AG09309 (cell line): ENCODE results near the gene ZFPM1.

Source experiments
- DNase-seq: peaks from one replicate; pipeline ENCODE4 v3.0.0-alpha.2; 2010; ENCODE audit warnings: low read depth
- H3K4me3 ChIP-seq: 2 replicates; pipeline ENCODE4 v1.5.1; 2011; ENCODE audit warnings: mild to moderate bottlenecking, low read depth, low read length, moderate library complexity; ENCODE audit not compliant: control insufficient read depth
- CTCF ChIP-seq: IDR thresholded peaks from 2 replicates; pipeline ENCODE4 v1.5.1; 2011; ENCODE audit warnings: mild to moderate bottlenecking, low read depth, low read length, inconsistent platforms; ENCODE audit not compliant: insufficient read depth, control insufficient read depth; ENCODE audit errors: missing control alignments

ZFPM1 gene

GRCh38 chr16:88487920-88488851 is 35.1 kb downstream of the ZFPM1 start:
- H3K4me3 ChIP-seq, result no peak overlapping the region
- no peak for TF ChIP-seq CTCF
- DNase-seq, result no peak

- no peak overlapping the region for H3K4me3 ChIP-seq
- TF ChIP-seq CTCF, result no peak
Observed at GRCh38 chr16:88489163-88489741, 36.2 kb downstream of the ZFPM1 start.

GRCh38 chr16:88491001-88491559 is 38.0 kb downstream of the ZFPM1 start:
- TF ChIP-seq CTCF, result no peak
- no peak for DNase-seq
- H3K4me3 ChIP-seq, result no peak overlapping the region

More at GRCh38 chr16:88489163-88489741, 36.2 kb downstream of the ZFPM1 start:
- DNase-seq, result no peak

GRCh38 chr16:88491560-88492310 is 38.7 kb downstream of the ZFPM1 start:
- TF ChIP-seq CTCF, result no peak
- DNase-seq, result no peak

GRCh38 chr16:88493879-88494278 is 40.8 kb downstream of the ZFPM1 start:
- DNase-seq, result no peak
- H3K4me3 ChIP-seq, result no peak overlapping the region
- no peak for TF ChIP-seq CTCF

More at GRCh38 chr16:88491560-88492310, 38.7 kb downstream of the ZFPM1 start:
- no peak overlapping the region for H3K4me3 ChIP-seq
